ENCODE measurements around the gene SGCD.

SGCD gene

GRCh38 chr5:156409834-156410233 is 82.9 kb downstream of the SGCD start:
- no peaks in the 10 kb centered on the region for H3K27me3 ChIP-seq
- H3K27ac ChIP-seq, result no peak overlapping the region
- H3K9me3 ChIP-seq, result no peaks in the 10 kb centered on the region
- no peak overlapping the region for H3K4me3 ChIP-seq (ENCODE audit: low read depth in 1 of 2, low read length in 1 of 2)
- no peak for TF ChIP-seq CTCF (IDR thresholded peaks at IDR 0.05)
- H3K36me3 ChIP-seq, result no peaks in the 10 kb centered on the region
- H3K4me1 ChIP-seq (ENCODE audit: control insufficient read depth in 1 of 2, insufficient read depth in 1 of 2, low read depth in 1 of 2, low read length in 1 of 2), result no peaks in the 10 kb centered on the region

GRCh38 chr5:156411185-156411613 is 84.2 kb downstream of the SGCD start:
- H3K27me3 ChIP-seq, result no peaks in the 10 kb centered on the region
- no peak for TF ChIP-seq CTCF (IDR thresholded peaks at IDR 0.05)
- H3K4me3 ChIP-seq (ENCODE audit: low read depth in 1 of 2, low read length in 1 of 2), result no peak overlapping the region
- no peaks in the 10 kb centered on the region for H3K4me1 ChIP-seq (ENCODE audit: control insufficient read depth in 1 of 2, insufficient read depth in 1 of 2, low read depth in 1 of 2, low read length in 1 of 2)
- no peak overlapping the region for H3K27ac ChIP-seq
- no peaks in the 10 kb centered on the region for H3K36me3 ChIP-seq
- H3K9me3 ChIP-seq, result no peaks in the 10 kb centered on the region

- Histone ChIP-seq H3K9me3 (no peaks in the 10 kb centered on the region), H3K4me1 (ENCODE audit: control insufficient read depth in 1 of 2, insufficient read depth in 1 of 2, low read depth in 1 of 2, low read length in 1 of 2) (no peaks in the 10 kb centered on the region), H3K4me3 (ENCODE audit: low read depth in 1 of 2, low read length in 1 of 2) (no peak overlapping the region), H3K36me3 (no peaks in the 10 kb centered on the region), H3K27ac (no peak overlapping the region), H3K27me3 (no peaks in the 10 kb centered on the region)
- no peak for TF ChIP-seq CTCF (IDR thresholded peaks at IDR 0.05)
Measured at GRCh38 chr5:156411957-156412356, 85.0 kb downstream of the SGCD start.

GRCh38 chr5:156414391-156414790 is 87.4 kb downstream of the SGCD start:
- H3K4me1 ChIP-seq (ENCODE audit: control insufficient read depth in 1 of 2, insufficient read depth in 1 of 2, low read depth in 1 of 2, low read length in 1 of 2), result no peaks in the 10 kb centered on the region
- H3K27me3 ChIP-seq, result no peaks in the 10 kb centered on the region
- no peaks in the 10 kb centered on the region for H3K36me3 ChIP-seq
- H3K9me3 ChIP-seq, result no peaks in the 10 kb centered on the region
- H3K27ac ChIP-seq, result no peak overlapping the region
- no peak overlapping the region for H3K4me3 ChIP-seq (ENCODE audit: low read depth in 1 of 2, low read length in 1 of 2)
- TF ChIP-seq CTCF (IDR thresholded peaks at IDR 0.05), result no peak

- Histone ChIP-seq H3K4me3 (ENCODE audit: low read depth in 1 of 2, low read length in 1 of 2) (no peak overlapping the region), H3K36me3 (no peaks in the 10 kb centered on the region), H3K9me3 (no peaks in the 10 kb centered on the region), H3K27me3 (no peaks in the 10 kb centered on the region), H3K4me1 (ENCODE audit: control insufficient read depth in 1 of 2, insufficient read depth in 1 of 2, low read depth in 1 of 2, low read length in 1 of 2) (no peaks in the 10 kb centered on the region), H3K27ac (no peak overlapping the region)
- TF ChIP-seq CTCF (IDR thresholded peaks at IDR 0.05), result no peak
Measured at GRCh38 chr5:156419661-156420060, 92.7 kb downstream of the SGCD start.

GRCh38 chr5:156420665-156421064 is 93.7 kb downstream of the SGCD start:
- no peaks in the 10 kb centered on the region for H3K9me3 ChIP-seq
- H3K27ac ChIP-seq, result no peak overlapping the region
- TF ChIP-seq CTCF (IDR thresholded peaks at IDR 0.05), result no peak

More at GRCh38 chr5:156420665-156421064, 93.7 kb downstream of the SGCD start:
- Histone ChIP-seq H3K27me3 (no peaks in the 10 kb centered on the region), H3K4me1 (ENCODE audit: control insufficient read depth in 1 of 2, insufficient read depth in 1 of 2, low read depth in 1 of 2, low read length in 1 of 2) (no peaks in the 10 kb centered on the region), H3K4me3 (ENCODE audit: low read depth in 1 of 2, low read length in 1 of 2) (no peak overlapping the region), H3K36me3 (no peaks in the 10 kb centered on the region)

Measured in neutrophil (primary cell).